ENCODE results near the gene S100A2.
"Not testable (repeated sequence)": the region's sequence is repeated elsewhere in the genome, so short reads cannot be mapped to it uniquely, and the experiment has no call there.

DNA sequence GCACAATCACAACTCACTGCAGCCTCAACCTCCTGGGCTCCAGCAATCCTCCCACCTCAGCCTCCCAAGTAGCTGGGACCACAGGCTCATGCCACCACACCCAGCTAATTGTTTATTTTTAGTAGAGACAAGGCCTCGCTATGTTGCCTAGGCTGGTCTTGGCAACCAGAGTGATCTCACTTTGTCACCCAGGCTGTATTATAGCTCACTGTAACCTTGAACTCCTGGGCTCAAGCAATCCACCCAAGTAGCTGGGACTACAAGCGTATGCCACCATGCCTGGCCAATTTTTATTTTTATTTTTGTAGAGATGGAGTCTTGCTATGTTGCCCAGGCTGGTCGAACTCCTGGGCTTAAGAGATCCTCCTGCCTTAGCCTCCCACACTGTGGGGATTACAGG is 3.6 kb downstream of the S100A2 start:
- TF ChIP-seq, protein P1, sequence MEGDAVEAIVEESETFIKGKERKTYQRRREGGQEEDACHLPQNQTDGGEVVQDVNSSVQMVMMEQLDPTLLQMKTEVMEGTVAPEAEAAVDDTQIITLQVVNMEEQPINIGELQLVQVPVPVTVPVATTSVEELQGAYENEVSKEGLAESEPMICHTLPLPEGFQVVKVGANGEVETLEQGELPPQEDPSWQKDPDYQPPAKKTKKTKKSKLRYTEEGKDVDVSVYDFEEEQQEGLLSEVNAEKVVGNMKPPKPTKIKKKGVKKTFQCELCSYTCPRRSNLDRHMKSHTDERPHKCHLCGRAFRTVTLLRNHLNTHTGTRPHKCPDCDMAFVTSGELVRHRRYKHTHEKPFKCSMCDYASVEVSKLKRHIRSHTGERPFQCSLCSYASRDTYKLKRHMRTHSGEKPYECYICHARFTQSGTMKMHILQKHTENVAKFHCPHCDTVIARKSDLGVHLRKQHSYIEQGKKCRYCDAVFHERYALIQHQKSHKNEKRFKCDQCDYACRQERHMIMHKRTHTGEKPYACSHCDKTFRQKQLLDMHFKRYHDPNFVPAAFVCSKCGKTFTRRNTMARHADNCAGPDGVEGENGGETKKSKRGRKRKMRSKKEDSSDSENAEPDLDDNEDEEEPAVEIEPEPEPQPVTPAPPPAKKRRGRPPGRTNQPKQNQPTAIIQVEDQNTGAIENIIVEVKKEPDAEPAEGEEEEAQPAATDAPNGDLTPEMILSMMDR (conservative IDR thresholded peaks at IDR 0.05; ENCODE audit: low read depth in 2 of 2), result not testable (repeated sequence)
- TF ChIP-seq POLR2AphosphoS5 (IDR thresholded peaks at IDR 0.05; ENCODE audit: low read depth); EZH2 (IDR thresholded peaks at IDR 0.05; ENCODE audit: low read depth, unreplicated experiment); EZH2phosphoT487 (IDR thresholded peaks at IDR 0.05; ENCODE audit: unreplicated experiment); CREB1 (CRISPR knock-in tag; IDR thresholded peaks at IDR 0.05; ENCODE audit: low read depth); ZNF114 (CRISPR knock-in tag; IDR thresholded peaks at IDR 0.05): not testable (repeated sequence)
- TF ChIP-seq, protein P2, sequence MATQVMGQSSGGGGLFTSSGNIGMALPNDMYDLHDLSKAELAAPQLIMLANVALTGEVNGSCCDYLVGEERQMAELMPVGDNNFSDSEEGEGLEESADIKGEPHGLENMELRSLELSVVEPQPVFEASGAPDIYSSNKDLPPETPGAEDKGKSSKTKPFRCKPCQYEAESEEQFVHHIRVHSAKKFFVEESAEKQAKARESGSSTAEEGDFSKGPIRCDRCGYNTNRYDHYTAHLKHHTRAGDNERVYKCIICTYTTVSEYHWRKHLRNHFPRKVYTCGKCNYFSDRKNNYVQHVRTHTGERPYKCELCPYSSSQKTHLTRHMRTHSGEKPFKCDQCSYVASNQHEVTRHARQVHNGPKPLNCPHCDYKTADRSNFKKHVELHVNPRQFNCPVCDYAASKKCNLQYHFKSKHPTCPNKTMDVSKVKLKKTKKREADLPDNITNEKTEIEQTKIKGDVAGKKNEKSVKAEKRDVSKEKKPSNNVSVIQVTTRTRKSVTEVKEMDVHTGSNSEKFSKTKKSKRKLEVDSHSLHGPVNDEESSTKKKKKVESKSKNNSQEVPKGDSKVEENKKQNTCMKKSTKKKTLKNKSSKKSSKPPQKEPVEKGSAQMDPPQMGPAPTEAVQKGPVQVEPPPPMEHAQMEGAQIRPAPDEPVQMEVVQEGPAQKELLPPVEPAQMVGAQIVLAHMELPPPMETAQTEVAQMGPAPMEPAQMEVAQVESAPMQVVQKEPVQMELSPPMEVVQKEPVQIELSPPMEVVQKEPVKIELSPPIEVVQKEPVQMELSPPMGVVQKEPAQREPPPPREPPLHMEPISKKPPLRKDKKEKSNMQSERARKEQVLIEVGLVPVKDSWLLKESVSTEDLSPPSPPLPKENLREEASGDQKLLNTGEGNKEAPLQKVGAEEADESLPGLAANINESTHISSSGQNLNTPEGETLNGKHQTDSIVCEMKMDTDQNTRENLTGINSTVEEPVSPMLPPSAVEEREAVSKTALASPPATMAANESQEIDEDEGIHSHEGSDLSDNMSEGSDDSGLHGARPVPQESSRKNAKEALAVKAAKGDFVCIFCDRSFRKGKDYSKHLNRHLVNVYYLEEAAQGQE (IDR thresholded peaks at IDR 0.05; ENCODE audit: unreplicated experiment), result not testable (repeated sequence)

All from GM23338 (cell line).